HG02798 (cell line): ENCODE results near the gene SNX13.
"Not testable (repeated sequence)": the region's sequence is repeated elsewhere in the genome, so short reads cannot be mapped to it uniquely, and the experiment has no call there.

Experiments used
- ATAC-seq: cut with Tn5 transposase; IDR thresholded peaks from one replicate; pipeline ENCODE4 v1.9.1; 2021; ENCODE audit warnings: mild to moderate bottlenecking; ENCODE audit not compliant: unreplicated experiment, poor library complexity

The SNX13 gene

DNA sequence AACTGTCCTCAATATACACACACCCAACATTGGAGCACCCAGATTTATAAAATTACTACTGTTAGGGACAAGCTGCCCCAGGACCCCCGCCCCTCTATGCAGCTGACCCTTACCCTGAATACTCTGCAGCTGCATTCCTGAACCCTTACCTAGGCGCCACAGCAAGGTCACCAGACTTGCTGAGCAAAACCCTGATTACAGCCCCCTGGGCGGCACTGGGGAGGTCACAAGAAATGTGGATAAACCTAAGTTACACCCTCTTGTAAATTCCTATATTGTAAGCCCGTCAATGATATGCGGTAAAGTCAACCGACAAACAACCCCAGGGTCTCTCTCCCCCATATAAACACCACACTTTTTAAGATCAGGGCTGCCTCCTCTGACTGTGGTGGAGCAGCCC lies 25.1 kb downstream of the SNX13 start:
- ATAC-seq = no peak

- ATAC-seq = no peak
These were observed 27.0 kb downstream of the SNX13 start for GRCh38 chr7:17913250-17913649.

- ATAC-seq = no peak
These were observed 27.6 kb downstream of the SNX13 start for GRCh38 chr7:17912536-17913235.

GRCh38 chr7:17912050-17912449 lies 28.2 kb downstream of the SNX13 start:
- no peak for ATAC-seq

- ATAC-seq = no peak
These were observed 29.9 kb downstream of the SNX13 start for GRCh38 chr7:17910377-17910776.

- not testable (repeated sequence) for ATAC-seq
These were observed 31.0 kb downstream of the SNX13 start for GRCh38 chr7:17909310-17909709.

DNA sequence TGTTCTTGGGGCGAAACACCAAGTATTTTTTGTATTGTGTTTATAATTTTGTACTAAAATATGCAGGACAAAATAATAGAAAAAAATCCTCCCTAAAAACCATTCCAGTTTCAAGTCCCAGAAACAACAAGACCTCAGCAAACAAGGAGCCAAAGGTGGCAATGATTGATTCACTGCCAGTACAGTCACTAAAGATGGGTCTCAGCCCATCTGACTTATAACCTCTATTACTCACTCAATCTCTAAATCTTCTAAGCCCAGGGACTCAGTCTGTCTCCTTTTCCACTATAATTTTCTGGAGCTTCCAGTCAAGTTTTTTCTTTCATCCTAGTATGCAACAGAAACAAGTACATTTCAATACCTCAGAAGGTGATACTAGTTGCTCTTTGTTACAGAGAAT lies 33.3 kb downstream of the SNX13 start:
- ATAC-seq = no peak

- ATAC-seq = peak; percentile 32
These were observed 37.0 kb downstream of the SNX13 start for GRCh38 chr7:17903337-17903736.

DNA sequence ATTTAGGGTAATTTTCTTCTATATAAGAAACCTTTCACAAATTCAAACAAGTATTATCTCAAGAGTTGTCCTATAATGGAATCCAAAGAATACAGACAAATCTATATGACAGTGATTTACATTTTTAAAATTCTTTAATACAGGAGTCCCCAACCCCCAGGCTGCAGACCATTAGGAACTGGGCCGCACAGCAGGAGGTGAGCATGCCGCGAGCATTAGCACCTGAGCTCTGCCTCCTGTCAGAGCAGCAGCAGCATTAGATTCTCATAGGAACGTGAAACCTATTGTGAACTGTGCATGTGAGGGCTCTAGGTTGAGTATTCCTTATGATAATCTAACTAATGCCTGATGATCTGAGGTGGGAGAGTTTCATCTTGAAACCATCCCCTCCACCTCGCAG lies 37.7 kb downstream of the SNX13 start:
- ATAC-seq = no peak

DNA sequence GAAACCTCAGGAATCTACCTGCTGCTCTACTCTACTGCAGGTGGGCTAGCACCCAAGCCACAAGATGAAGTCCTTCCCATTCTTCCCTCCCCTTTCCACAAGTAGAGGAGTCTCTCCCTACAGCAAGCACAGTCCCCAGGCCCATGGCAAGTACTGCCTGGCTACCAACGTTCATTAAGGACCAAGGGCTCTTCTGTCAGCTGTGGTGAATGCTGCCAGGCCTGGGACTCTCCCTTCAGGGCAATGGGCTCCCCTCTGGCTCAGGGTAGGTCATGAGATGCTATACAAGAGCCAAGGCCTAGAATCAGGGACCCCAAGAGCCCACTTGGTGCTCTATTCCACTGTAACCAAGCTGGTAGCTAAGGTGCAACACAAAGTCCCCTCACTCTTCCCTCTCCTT lies 39.8 kb downstream of the SNX13 start:
- no peak for ATAC-seq

GRCh38 chr7:17898111-17898510 lies 42.2 kb downstream of the SNX13 start:
- no peak for ATAC-seq

DNA sequence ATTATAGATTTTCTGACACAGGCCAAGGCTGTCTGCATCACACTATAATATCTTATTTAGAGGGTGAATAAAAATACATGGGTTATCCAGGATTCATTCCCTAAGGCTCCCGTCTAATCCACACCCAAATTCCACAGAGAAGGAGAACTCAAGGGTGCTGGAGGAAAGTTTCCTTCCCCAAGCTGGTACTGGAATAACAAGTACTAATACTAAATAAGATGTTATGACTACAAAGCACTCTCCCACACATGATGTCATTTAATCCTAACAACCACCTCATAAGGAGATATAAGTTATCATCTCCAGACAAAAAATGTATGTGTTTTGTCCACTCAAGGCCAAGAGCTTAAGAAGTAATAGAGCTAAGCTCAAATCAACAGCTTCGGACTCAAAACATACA lies 53.0 kb downstream of the SNX13 start:
- no peak for ATAC-seq

- ATAC-seq = no peak
These were observed 57.6 kb downstream of the SNX13 start for GRCh38 chr7:17882685-17883084.

- no peak for ATAC-seq
These were observed 61.1 kb downstream of the SNX13 start for GRCh38 chr7:17879075-17879661.

DNA sequence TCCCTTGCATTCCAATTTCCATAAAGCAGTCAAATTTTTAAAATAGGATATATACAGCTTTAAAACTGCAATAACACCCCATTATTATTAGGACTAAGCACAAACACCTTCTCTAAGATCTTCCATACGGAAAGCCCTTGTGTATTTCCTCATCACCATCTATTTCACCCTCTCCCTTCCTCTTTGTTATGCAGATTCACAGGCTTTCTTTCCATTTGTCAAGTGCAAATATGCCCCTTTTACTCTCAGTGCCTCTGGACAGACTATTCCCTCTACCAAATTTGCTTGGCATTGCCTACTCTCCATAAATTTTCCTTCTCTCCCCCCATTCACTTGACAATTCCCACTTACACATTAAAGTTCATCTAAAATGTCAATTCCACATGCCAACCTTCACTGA lies 61.7 kb downstream of the SNX13 start:
- ATAC-seq = no peak

DNA sequence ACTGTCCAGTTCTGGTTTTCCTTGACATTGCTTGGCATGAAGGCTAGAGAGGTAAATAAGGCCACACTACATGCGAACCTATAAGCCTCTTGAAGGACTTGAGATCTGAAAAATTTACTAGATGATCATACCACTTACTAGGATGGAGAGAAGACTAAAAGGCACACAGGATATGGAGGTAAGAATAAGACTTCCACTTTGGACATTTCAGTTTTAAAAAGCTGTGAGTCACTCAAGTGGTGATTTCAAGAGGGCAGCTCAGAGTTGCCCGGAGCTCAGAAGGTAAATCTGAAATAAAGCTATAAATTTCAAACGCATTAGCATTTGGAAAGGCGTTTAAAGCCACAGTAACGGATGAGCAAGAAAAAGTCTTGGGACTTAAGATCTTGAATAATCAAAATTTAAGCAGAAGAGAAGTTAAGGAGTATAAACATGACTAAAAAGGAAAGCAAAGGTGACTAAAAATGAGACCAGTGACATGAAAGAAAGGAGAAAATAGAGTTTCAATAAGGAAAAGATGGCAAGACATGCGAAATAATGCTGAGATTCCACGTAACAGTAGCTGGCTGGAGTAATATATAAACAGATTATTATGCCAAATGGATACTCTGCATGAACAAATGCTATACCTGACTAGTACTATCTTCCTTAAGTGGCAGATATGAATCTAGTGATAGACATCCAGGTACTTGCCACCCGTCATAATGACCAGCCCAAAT lies 68.3 kb downstream of the SNX13 start:
- no peak for ATAC-seq

DNA sequence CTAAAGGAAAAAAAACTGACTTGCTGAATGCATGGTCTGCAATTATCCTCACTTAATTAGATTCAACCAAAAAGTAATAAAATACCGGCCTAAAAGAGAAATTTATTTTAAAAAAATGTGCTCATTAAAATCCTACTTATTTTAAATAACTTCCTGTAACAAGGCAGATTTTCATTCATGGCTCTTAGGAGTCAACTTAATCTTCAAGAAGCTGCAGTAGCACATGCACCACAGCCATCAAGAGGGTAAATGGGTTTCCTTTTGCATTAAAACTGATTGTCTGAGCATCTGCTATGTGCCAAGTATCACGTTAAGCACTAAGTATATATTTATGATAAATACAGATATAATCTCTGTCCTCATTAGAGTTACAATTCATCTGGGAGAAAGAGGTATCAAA lies 69.9 kb downstream of the SNX13 start:
- ATAC-seq = no peak

GRCh38 chr7:17863809-17864143 lies 76.5 kb downstream of the SNX13 start:
- no peak for ATAC-seq

DNA sequence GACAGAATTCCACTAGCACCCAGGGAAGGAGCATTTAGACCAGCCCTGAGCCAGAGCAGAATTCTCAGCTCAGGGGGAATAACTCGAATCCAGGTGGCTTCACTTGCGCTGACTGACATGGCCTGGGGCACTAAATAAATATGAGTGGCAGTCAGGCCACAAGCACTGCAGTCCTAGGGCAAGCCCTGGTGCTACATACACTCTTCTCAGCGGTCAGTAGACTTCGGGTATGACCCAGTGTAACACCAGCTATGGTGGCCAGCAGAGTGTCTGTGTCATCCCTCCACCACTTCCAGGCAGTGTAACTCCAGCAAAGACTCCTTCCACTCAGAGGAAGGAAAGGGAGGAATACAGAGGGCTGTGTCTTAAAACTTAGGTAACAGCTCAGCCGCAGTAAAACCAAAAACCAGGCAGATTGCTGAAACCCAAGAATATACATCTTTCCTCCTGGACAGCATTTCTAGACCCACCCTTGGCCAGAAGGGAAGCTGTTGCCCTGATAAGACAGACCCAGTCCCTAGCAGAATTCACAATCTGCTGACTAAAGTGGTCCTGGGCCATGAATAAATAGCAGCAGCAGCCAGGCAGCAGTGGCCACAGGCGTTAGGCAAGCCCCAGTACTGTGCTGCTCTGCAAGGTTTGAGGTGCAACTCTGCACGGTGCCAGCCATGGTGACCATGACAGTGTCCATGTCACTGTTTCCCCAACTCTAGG lies 77.0 kb downstream of the SNX13 start:
- no peak for ATAC-seq

GRCh38 chr7:17856251-17856650 lies 84.0 kb downstream of the SNX13 start:
- no peak for ATAC-seq

- no peak for ATAC-seq
These were observed 85.1 kb downstream of the SNX13 start for GRCh38 chr7:17855202-17855601.
